ENCODE results near the gene ADAR.

The ADAR gene

GRCh38 chr1:154550070-154550469, 57.9 kb downstream of the ADAR start:
- TF ChIP-seq CTCF (conservative IDR thresholded peaks at IDR 0.05; ENCODE audit: low read length) = no peak
- H3K4me3 ChIP-seq (ENCODE audit: low read length) = no peak overlapping the region
- no peak for DNase-seq (ENCODE audit: low read depth)

- H3K4me3 ChIP-seq (ENCODE audit: low read length) = no peak overlapping the region
- no peak for TF ChIP-seq CTCF (conservative IDR thresholded peaks at IDR 0.05; ENCODE audit: low read length)
- DNase-seq (ENCODE audit: low read depth) = no peak
Observed at GRCh38 chr1:154549202-154549770, 58.7 kb downstream of the ADAR start.

GRCh38 chr1:154548028-154548427, 60.0 kb downstream of the ADAR start:
- no peak for TF ChIP-seq CTCF (conservative IDR thresholded peaks at IDR 0.05; ENCODE audit: low read length)
- no peak overlapping the region for H3K4me3 ChIP-seq (ENCODE audit: low read length)
- no peak for DNase-seq (ENCODE audit: low read depth)

GRCh38 chr1:154547105-154547732, 60.8 kb downstream of the ADAR start:
- no peak for TF ChIP-seq CTCF (conservative IDR thresholded peaks at IDR 0.05; ENCODE audit: low read length)
- no peak overlapping the region for H3K4me3 ChIP-seq (ENCODE audit: low read length)
- no peak for DNase-seq (ENCODE audit: low read depth)

GRCh38 chr1:154546264-154547063, 61.5 kb downstream of the ADAR start:
- TF ChIP-seq CTCF (conservative IDR thresholded peaks at IDR 0.05; ENCODE audit: low read length) = peak; percentile 79
- no peak overlapping the region for H3K4me3 ChIP-seq (ENCODE audit: low read length)
- DNase-seq (ENCODE audit: low read depth) = peak; percentile 49

- TF ChIP-seq CTCF (conservative IDR thresholded peaks at IDR 0.05; ENCODE audit: low read length) = no peak
- DNase-seq (ENCODE audit: low read depth) = no peak
- no peak overlapping the region for H3K4me3 ChIP-seq (ENCODE audit: low read length)
Observed at GRCh38 chr1:154541231-154541630, 66.8 kb downstream of the ADAR start.
